HG03039 (cell line): ENCODE data around the gene MACIR.

Experiments used
- ATAC-seq: cut with Tn5 transposase; IDR thresholded peaks from one replicate; pipeline ENCODE4 v1.9.1; 2021; ENCODE audit warnings: mild to moderate bottlenecking, moderate library complexity; ENCODE audit not compliant: unreplicated experiment

The MACIR gene

DNA sequence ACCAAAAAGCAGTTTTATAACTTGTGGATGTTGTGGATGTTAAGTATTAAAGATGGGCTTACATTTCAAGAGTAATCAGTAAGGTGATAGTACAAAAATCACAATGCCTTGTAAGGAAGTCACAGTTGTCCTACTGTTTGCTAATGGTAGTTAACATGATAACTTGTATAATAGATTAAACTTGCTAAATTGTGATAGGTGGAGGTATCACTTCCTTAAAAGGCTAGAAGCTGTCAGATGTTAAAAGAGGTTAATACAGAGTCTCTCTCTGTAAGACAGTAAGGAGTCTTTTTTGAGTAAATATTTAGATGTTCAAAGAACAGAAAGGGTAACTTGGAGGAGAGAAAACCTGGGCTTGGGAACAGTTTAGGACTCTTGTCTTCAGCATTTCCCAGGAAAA is 14.2 kb upstream of the MACIR start:
- no peak for ATAC-seq

DNA sequence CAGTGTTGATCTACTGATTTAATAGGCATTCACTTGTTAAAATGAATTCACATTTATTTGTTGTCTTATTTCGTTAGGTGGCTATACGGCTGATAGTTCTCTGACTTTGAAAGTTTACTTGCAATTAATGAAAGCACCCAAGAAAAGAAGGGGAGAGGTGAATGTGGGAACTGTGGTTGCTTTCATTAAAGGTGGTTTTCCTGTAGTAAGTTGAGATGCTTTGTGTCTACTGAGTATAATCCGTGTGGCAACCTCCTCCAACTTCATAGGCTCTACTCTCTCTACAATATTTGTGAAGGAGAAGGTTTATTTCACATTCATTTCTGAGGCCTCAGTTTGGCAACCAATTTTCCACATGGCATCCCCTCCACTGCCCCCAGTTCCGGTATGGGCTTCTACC is 12.8 kb upstream of the MACIR start:
- ATAC-seq: no peak

DNA sequence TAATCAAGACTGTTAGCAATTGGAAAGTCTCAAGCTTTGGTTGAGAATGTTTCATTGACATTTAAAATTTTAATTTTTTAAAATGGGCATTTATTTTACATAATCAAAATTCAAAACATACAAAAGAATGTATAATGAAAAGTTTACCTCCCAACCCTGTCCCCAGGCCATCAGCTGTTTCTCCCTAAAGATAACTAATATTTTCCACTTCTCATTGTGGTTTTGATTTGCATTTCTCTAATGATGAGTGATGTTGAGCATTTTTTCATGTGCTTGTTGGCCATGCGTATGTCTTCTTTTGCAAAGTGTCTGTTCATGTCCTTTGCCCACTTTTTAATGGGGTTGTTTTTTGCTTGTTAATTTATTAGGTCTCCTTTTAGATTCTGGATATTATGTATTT is 11.4 kb upstream of the MACIR start:
- ATAC-seq: no peak

DNA sequence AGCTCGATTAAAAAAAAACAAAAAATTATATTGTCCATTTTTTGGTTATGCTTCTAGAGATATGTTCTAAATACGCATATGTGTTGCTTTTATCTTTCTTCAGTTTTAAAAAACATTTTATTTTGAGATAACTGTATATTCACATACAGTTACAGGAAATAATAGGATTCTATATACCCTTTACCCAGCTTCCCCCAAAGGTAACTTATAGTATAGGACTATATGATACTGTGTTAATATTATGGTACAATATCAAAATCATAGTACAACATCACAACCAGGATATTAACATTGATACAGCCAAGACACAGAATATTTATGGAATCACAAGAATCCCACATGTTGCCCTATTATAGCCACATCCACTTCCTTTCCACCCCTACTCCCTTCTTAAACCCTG is 9.5 kb upstream of the MACIR start:
- no peak for ATAC-seq

DNA sequence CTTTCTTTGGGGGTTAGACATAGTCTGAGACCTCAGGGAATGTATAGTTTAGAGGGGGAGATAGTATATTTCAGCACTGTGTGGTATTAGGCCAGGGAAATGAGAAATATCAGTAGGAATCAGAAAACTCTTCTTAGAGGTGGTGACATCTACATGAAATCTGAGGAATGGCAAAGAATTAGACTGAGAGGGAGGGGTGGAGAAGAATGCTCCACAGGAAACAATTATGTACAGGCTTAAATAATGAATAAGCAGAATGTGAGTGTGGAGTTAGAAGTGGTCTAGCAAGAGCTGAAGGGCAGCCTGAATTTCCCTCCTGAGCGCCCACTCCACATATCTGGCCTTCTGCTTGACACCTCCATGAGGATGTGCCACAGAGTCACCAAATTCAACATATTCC is 3.6 kb upstream of the MACIR start:
- ATAC-seq: no peak

DNA sequence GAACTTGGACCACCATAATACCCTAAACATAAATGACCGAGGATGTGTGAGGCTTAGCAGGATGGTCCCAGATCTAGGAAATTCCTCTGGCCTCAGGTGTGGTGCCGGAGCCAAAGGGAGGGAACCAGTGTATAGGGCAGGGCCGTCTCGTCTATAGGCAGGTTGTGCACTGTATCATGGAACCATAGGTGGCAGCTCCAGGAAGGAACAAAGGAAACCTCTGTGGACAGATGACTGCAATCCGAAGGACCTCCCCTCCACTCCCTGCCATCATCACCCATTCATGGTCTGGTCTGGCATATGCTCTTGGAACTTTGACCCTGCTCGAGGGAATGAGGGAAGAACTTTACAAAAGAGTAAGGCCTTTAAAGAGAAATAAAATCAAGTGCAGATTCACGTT is 2.9 kb upstream of the MACIR start:
- no peak for ATAC-seq

DNA sequence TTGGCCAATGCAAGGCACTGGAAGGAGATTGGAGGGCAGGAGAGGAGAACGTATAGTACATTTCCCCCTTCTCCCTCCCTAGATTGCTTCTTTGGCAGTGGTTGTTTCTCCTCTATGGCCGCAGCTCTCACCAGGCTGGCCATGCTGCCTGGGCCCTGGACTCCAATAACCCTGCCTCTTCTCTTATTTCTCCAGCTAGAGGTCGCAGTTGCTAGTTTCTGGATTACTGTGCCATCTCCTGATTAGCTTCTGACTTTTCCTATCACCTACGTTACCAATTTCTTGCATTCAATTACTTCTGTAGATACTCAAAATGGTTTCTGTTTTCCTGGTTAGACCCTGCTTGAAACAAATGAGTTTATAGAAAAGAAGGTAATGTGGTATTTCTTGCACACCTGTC is 2.4 kb upstream of the MACIR start:
- no peak for ATAC-seq

DNA sequence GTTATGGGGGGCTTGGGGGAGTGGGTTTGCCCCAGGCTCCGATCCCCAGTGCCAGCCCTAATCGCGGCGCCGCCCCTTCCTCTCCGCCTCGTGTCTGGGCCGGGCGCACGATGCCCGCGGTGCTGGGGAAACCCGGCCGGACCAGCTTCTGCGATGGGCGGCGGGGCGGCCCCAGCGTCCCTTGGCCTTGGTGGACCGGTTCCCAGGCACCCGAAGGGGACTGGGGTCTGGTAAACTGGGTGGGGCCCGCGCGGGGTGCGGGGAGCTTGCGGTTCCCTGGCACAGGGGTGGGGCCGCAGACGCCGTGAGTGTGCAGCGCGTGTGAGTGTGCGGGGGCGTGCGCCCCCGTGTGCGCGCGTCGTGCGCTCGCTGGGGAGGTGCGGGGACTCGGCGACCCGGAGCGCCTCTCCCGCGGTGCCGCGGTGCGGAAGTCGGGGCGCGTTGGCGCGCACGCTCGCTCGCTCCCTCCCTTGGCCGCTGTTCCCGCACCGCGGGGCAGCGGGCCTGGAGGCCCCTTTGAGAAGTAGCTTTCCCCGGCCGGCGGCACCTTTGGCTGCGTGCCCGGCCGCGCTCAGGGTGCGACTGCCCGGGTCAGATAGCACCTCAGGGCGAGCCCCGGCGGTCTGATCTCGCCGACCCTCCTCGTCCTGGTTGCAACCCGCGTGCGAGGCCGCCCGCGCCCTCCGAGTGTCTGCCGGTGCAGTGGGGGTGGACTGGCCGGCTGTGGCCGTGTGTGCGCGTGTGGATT is 568 bp downstream of the MACIR start:
- peak; percentile 28 for ATAC-seq

DNA sequence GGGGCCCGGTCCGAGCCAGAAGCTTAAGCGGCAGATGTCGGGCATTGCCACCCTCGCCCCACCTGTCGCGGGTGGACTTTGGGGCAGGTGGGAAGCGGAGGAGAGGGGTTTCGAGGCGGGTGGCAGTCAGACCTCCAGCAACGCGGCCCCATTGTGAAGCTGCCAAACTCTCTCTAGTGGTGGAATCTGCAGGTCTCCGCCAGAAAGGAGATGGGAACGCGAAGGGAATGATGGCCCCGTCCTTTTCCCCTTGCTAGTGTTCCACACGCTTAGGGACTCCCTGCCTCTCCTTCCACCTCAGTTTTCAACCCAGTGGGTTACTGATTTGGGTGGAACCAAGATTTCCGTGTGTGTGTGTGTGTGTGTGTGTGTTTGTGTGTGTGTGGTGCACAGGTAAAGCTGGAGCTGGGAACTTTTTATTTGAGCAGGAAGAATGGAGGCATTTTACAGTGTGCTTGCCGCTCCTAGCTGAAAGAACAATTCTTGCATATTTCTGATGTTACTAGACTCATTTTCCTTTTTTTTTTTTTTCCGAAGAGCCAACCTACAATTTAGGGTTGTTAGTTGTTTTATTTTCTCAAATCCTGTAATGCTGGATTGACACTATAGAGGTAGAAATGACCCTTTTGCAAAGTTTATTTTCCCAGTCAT is 1.3 kb downstream of the MACIR start:
- no peak for ATAC-seq

DNA sequence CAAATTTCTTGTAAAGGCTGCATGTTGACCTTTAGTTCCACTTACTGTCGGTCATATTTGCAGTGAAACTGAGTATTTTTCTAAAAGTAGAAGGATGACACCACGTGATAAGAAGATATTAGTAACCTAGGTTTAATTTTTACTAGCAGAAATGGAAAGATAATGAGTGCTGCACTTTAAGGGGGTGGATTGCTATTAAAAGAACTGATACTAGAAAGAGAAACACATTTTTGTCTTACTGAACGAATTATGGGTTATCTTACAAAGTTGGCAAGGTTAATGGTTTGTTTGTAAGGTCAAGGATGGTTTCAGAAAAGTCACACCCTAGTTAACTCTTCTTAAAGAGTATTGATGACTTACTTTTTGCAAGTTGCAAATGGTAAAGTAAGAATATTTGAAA is 2.4 kb downstream of the MACIR start:
- peak; percentile 21 for ATAC-seq

DNA sequence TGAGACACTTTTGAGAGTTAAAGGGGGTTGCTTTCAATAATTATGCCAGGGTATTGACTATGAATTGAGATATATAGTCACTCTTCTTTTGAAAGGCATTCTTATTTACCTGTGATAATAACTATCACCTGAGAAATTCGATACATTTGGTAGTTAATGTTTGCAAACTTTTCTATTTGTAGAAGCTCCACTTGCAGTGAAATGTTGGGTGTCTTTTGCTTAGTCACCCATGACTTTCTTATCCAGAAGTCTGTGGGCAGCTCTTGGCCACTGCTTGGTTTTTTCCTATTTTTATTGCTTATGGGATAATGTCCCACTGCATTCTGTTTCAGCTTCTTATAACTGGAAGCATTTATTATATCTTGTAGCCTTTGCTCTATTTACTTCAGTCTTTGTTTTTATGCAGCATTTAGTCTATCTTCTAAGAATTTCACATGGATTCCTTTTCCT is 3.9 kb downstream of the MACIR start:
- ATAC-seq: no peak

DNA sequence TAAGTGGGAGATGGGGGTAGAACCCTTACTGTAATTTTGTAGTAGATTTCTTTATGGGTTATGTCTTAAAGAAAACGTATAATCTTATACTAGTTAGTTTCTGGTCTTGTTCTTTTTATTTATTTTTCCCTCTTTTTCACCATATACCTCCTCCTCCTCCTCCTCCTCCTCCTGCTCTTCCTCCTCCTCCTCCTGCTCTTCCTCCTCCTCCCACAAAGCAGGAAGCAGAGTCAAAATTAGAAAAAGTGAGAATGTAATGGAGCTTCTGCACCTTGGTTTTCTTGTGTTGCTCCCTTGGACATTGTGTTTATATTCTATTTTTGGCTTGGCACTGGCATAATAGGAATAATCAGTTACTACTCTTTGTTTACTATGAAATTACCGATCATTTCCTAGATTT is 4.5 kb downstream of the MACIR start:
- ATAC-seq: no peak

DNA sequence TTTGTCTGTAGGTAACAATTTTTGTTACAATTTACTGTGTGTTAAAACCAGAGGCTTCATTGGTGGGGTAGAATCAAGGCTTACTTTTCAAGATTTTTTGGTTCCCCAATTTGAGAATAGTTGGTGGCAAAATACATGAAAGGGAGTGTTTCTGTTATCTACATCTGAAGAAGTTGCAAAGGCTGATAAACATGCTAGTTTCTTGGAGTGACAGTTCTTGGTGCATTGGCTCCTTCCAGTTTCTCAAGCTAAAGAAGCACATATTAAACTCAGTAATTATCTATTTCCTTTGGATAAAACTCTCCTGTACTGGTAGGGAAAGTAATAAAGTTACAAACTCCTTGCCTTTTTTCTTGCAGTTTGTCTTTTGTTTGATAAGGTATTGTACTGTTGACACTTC is 5.9 kb downstream of the MACIR start:
- ATAC-seq: no peak

DNA sequence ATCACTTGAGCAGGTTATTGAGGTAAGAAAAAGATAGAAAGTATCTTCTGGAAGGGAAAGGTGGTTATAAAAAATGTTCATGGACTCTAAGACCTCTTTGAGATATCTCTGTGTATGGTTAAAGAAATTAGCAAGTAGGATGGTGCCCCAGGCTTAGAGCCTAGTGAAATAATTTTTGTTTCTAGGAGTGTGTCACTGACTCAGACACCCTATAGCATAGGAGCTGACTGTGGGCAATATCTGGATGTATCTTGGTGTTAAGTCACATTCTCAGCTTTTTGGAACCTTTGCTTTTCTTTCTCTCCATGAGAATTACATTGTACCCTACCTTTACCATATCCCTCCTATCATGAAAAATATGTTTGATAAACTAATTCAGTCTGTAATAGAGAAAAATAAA is 12.0 kb downstream of the MACIR start:
- ATAC-seq: no peak

DNA sequence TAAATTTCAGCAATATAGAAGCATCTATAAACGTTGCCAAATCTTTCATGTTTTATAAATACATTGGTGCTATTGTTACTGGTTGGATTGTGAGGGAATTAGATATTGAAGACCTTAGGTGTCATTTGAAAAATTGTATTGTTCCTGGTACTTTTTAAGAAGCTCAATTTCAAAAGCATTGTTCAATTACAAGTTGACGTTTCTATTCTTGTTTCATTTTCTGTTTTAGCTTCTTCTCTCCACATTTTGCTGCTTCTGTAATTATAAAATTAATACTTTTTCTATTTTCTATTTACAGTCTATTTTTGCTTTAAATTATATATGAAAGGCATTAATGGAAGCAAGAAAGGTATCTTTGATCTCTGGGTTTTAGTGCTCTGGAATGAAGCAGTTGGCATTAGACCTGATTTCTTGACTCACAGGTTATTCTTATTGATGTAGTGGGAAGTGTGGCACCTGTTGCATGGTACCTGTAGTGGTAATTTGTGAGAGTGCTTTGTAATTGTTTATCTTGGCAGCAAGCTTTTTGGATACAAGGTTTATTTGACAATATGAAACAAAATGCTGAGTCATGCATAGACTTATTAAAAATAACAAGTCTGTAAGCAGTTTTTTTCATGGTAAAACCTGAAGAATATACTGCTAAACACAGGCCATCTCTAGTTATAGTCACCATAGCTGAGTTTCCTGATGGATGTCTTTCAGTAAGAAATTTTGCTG is 13.2 kb downstream of the MACIR start:
- ATAC-seq: no peak

DNA sequence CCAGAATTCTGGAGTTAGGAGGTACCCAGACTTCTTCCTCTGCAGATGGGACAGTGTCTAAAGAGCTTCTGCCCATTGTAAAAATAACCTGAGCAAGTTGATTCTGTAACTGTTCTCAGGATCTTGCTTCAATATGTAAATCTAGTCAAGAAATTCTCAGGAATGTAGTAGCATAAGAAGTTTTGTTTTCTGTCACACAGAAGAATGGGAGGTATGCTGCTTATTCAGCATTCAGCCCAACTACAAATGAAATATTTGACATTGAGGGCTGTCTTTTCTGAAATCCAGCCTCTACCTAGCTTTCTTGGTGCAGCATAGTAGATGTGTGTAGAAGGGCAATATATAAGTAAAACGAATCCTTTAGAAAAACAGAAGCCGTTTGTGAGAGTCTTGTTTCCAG is 13.8 kb downstream of the MACIR start:
- no peak for ATAC-seq

DNA sequence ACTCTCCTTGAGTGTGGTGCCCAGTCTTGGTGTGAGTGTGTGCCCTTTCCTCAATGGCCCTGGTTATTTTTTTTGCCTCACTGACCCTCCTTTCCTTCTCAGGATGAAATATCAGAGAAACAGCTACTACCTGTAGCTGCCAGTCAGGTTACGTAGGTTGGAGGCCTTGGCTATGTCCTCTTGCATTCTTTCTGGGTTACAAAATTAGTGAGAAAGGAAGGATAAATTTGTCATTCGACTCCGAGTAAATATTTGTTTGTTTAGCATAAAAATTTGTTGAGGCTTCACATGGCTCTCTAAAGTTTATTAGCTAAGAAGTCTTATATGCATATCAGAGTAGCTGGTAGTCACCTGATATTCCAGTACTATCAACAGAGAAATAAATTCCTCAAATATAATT is 15.4 kb downstream of the MACIR start:
- ATAC-seq: no peak

DNA sequence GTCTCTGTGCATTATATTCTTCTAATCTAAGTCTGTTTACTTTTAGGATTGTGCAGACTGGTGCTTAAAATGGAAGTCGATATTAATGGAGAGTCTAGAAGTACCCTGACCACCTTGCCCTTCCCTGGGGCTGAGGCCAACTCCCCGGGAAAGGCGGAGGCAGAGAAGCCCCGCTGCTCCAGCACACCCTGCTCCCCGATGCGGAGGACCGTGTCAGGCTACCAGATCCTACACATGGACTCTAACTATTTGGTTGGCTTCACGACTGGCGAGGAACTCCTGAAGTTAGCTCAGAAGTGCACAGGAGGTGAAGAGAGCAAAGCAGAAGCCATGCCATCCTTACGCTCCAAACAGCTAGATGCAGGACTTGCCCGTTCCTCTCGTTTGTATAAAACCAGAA is 17.3 kb downstream of the MACIR start:
- ATAC-seq: no peak

DNA sequence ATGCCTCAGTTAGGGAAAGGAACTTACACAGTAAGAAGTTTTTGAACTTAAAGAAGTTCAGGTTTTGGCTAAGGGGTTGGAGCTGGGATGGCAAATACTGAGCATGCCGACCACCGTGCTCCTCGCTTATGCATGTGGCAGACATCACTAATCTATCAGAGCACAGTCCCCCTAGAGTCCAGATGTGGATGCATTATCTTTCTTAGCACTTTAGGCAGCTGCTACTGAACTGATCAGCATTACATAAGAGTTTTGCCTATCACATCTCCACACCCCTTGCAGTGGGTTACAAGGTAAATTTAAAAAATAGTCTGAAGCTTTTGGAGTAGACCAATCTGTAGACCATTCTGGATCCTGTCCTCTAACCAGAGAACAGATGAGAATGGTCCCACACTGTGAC is 22.4 kb downstream of the MACIR start:
- no peak for ATAC-seq

DNA sequence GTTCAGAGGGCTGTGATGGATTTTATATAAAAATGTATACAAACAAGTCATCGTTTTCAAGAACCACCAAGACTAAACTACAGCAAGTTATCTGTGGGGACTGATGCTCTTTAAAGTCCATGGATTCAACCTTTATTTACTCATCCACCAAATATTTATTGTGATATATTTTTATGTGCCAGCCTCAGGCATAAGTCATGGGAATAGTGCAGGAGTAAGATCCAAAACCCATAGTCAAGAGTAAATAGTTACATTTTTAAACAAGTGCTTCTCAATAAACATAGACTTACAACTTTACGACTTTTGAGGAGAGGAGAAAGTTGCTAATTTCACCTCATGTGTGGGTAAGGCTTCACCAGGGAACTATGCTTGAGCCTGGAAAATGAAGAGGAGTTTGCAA is 24.6 kb downstream of the MACIR start:
- no peak for ATAC-seq

DNA sequence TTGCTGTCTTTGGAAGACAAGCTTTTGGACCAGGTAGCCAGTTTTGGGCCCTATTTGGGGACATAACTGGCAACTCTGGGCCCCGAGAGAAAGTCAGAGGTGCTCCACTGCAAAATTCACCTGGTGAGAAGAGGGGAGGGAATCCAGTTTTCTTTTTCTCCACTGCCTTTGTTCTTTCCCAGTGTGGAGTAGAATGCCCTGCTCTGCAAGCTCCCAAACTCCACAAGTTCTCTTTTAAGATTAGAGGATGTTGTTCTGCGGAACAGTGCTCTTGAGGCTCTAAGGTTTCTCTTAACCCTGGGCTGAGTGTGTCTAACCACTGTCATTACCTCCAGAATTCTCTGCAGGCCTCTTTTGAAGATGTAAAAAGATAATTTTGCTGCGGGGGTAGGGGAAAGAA is 25.3 kb downstream of the MACIR start:
- ATAC-seq: no peak

DNA sequence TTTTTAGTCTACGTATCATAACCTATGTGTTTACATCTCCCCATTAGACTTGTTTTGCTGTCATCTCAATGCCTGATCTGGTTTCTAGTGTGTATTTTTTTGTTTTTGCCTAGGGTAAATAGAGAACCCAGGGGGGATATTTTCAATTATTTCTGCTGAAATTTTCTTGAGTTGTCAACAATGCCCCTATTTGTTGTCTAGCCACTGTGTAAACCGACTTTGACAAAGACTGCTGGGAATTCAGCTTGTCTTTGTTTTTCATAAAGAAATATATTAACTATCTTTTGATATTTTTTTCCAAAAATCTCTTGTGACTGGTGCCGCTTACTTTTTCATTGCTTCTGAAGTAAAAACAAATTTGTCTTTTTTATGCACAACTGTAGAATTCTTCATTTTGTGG is 28.1 kb downstream of the MACIR start:
- ATAC-seq: no peak
